Neural progenitor cell (in vitro differentiated cells): Measurements from ENCODE around the gene COL7A1.

Experiments
- CTCF ChIP-seq: fragments of 200-600 bp; sonication (generic); IDR thresholded peaks from 2 replicates; pipeline ENCODE4 v1.5.1; 2017; ENCODE audit warnings: antibody characterized with exemption, mild to moderate bottlenecking
- EZH2 ChIP-seq: fragments of 200-600 bp; sonication (generic); IDR thresholded peaks from 2 replicates; pipeline ENCODE4 v1.6.1; 2017; ENCODE audit warnings: antibody characterized with exemption, mild to moderate bottlenecking, moderate library complexity
- EZH2phosphoT487 ChIP-seq: fragments of 200-600 bp; sonication (generic); IDR thresholded peaks from 2 replicates; pipeline ENCODE4 v1.6.1; 2017; ENCODE audit warnings: antibody characterized with exemption

- TF ChIP-seq CTCF (no peak), EZH2 (no peak), EZH2phosphoT487 (no peak)
Measured at GRCh38 chr3:48568476-48568875, 26.7 kb downstream of the COL7A1 start.
